Effector memory CD8-positive, alpha-beta T cell (primary cell): Measurements from ENCODE around the gene PABPN1L.

Experiments used
- ATAC-seq: fragments of 150-1000 bp; cut with Tn5 transposase; replicated peaks from 2 replicates; pipeline ENCODE4 v1.10.0; 2021; ENCODE audit warnings: mild to moderate bottlenecking, moderate library complexity
- DNase-seq, 3 experiments: peaks; one replicate each; pipeline ENCODE4 v3.0.0; 2021
- H3K27ac Mint-ChIP-seq, 2 donors: one replicate each; pipeline ENCODE4 v1.8.0; 2022; ENCODE audit warnings: mild to moderate bottlenecking in 2 of 2, mixed read lengths in 2 of 2, moderate library complexity in 2 of 2
- H3K27me3 Mint-ChIP-seq, 2 donors: one replicate each; pipeline ENCODE4 v1.8.0; 2022; ENCODE audit warnings: mixed read lengths in 2 of 2
- H3K36me3 Mint-ChIP-seq: one replicate; pipeline ENCODE4 v1.8.0; 2022; ENCODE audit warnings: mild to moderate bottlenecking, moderate library complexity, mixed read lengths; ENCODE audit not compliant: insufficient read depth
- H3K4me1 Mint-ChIP-seq, 2 donors: one replicate each; pipeline ENCODE4 v1.8.0; 2022; ENCODE audit warnings: low read depth in 2 of 2, mixed read lengths in 2 of 2
- H3K4me3 Mint-ChIP-seq, 2 donors: one replicate each; pipeline ENCODE4 v1.8.0; 2022; ENCODE audit warnings: mild to moderate bottlenecking in 2 of 2, mixed read lengths in 2 of 2, moderate library complexity in 2 of 2
- H3K9me3 Mint-ChIP-seq, 2 donors: one replicate each; pipeline ENCODE4 v1.8.0; 2022; ENCODE audit warnings: mixed read lengths in 2 of 2

PABPN1L gene

DNA sequence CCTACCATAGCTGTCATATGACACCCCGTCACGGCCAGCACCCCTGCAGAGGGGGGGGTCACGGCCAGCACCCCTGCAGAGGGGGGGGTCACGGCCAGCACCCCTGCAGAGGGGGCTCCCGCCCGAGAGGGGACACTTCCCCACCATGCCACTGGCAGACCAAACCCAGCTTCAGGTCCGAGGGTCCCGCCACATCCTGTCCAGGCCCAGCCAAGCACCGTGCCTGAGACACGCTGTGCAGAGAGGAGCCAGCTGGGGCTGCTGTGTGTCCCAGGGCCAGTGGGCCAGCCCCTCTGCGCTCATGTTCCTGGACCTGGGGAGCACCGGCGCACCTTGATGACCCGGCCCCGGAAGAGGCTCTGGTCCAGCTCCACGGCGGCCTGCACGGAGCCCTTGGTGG lies 1.9 kb downstream of the PABPN1L start:
- Mint-ChIP-seq H3K4me3 (no peak overlapping the region), H3K27ac (no peak overlapping the region), H3K27me3 (peaks cover 10 to 12% of the 10 kb centered on the region in 2 donors), H3K9me3 (no peaks in the 10 kb centered on the region), H3K36me3 (peaks cover 7% of the 10 kb centered on the region), H3K4me1 (peaks cover 0 to 2% of the 10 kb centered on the region in 2 donors)
- ATAC-seq (no peak), DNase-seq (no peak)

DNA sequence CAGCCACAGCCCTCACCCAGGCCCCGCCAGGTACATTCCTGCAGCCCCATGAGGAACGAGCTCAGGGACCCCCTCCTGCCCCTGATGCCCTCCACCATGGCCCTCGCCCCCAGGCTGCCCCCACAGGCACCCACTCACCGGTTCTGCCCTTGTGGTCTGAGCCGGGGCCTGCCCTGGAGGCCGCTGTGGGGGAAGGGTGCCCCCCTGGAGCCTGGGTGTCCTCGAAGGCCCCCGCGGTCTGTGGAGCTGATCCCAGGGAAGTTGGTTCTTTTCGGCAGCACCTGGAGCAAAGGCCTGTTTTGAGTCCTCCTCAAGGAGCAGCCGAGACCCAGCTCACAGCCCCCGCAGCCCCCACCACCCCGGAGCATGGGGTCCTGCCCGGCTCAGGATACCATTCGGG lies 2.4 kb downstream of the PABPN1L start:
- ATAC-seq = no peak
- H3K27ac Mint-ChIP-seq = no peak overlapping the region
- H3K9me3 Mint-ChIP-seq = no peaks in the 10 kb centered on the region
- H3K36me3 Mint-ChIP-seq = peaks cover 7% of the 10 kb centered on the region
- H3K4me1 Mint-ChIP-seq = peaks cover 0 to 2% of the 10 kb centered on the region in 2 donors
- DNase-seq = no peak
- H3K27me3 Mint-ChIP-seq = peaks cover 6 to 8% of the 10 kb centered on the region in 2 donors
- H3K4me3 Mint-ChIP-seq = no peak overlapping the region

DNA sequence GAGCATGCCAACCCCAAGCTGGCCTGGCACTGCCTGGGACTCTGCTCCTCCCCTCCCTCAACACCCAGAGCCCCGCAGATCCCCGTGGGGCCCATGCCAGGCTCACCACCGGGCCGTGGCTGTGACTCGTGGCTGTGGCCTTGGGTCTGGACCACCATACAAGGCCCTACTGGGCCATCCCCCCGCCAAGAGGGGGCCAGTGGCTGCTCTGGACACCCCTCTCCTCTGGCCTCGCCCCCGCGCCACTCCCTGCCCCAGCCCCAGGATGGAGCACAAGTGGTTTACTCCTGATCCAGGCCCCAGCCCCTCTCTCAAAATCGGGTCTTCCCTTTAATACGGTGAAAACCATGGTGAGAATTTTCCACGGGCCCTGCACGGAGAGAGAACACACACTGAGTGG lies 3.0 kb downstream of the PABPN1L start:
- ATAC-seq = no peak
- Mint-ChIP-seq H3K4me1 (peaks cover 2 to 4% of the 10 kb centered on the region in 2 donors), H3K27ac (no peak overlapping the region), H3K9me3 (no peaks in the 10 kb centered on the region), H3K4me3 (no peak overlapping the region), H3K27me3 (peaks cover under 1 to 3% of the 10 kb centered on the region in 2 donors), H3K36me3 (peaks cover 7% of the 10 kb centered on the region)
- DNase-seq = no peak

DNA sequence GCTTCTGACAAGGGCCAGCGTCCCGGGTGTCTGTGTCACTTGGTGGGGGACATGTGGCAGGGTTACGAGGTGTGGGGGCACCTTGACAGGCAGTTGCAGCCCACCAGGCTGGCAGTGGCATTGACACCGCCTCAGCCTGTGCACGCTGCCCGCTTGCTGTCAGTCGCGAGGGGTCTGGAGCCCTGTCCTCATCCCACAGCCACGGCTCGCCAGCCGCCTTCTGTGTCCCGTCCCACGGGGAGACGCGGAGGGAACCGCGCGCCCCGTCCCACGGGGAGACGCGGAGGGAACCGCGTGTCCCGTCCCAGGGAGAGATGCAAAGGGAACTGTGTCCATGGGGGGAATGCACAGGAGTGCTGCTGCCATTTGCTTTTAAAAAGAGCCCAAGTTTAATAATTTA lies 3.5 kb downstream of the PABPN1L start:
- Mint-ChIP-seq H3K27me3 (no peaks in the 10 kb centered on the region), H3K27ac (no peak overlapping the region), H3K4me3 (no peak overlapping the region), H3K4me1 (peaks cover 7 to 9% of the 10 kb centered on the region in 2 donors), H3K9me3 (no peaks in the 10 kb centered on the region), H3K36me3 (peaks cover 8% of the 10 kb centered on the region)
- no peak for DNase-seq
- ATAC-seq = no peak

DNA sequence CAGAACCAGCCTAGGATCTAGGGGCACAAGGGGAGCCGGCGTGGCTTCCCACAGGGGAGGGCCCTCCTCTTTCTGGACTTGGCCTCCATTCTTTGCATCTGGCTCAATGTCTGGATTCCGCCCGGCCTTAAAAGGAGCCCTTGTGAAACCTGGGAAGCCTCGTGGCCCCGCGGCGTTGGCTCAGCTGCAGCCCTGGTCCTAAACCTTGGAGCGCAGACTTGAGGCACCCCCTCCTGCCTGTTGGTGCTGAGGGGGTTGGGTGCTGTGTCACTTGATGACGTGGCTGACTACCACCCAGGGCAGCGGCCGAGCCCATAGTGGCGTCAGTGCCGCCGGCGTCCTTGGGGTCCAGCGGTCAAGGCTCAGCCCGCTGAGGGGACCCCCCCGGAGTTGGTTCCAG lies 5.1 kb downstream of the PABPN1L start:
- no peak for ATAC-seq
- Mint-ChIP-seq H3K4me3 (no peak overlapping the region), H3K36me3 (peaks cover 21% of the 10 kb centered on the region)

DNA sequence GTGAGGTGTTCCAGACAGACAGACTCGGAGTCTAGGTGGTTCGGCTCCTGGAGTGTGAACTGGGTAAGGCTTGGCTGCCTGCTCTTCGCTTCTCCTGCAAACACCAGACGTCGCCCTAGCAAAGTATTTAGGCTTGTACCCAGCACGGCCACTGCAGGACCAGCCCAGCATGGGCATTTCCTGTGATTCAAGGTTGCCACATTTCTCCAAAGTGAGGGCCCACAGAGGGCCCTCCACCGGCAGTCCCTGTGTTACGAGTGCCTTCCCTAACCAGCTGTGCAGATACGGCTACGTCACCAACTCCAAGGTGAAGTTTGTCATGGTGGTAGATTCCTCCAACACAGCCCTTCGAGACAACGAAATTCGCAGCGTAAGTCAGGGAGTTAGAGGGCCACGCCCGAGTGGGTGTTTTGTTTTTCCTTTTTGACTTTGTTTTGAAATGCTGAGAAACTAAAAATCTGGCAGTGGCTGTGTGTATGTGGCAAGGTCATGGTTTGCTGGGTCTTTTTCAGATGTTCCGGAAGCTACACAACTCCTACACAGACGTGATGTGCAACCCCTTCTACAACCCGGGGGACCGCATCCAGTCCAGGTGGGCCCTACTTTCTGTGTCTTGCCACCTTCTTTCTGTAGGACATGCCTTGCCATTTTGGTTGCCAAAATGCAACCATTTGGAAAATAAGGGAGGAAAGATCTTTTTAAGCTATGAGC lies 6.9 kb downstream of the PABPN1L start:
- H3K27ac Mint-ChIP-seq = no peak overlapping the region
- H3K36me3 Mint-ChIP-seq = peaks cover 21% of the 10 kb centered on the region
- H3K4me3 Mint-ChIP-seq = no peak overlapping the region
- H3K9me3 Mint-ChIP-seq = no peaks in the 10 kb centered on the region
- ATAC-seq (no peak), DNase-seq (no peak)
- H3K4me1 Mint-ChIP-seq = peaks cover 21% of the 10 kb centered on the region in 2 donors
- H3K27me3 Mint-ChIP-seq = no peaks in the 10 kb centered on the region

More for the DNA sequence above, 5.1 kb downstream of the PABPN1L start:
- no peak for DNase-seq
- no peak overlapping the region for H3K27ac Mint-ChIP-seq
- no peaks in the 10 kb centered on the region for H3K27me3 Mint-ChIP-seq
- H3K9me3 Mint-ChIP-seq = no peaks in the 10 kb centered on the region
- peaks cover 13 to 15% of the 10 kb centered on the region in 2 donors for H3K4me1 Mint-ChIP-seq

DNA sequence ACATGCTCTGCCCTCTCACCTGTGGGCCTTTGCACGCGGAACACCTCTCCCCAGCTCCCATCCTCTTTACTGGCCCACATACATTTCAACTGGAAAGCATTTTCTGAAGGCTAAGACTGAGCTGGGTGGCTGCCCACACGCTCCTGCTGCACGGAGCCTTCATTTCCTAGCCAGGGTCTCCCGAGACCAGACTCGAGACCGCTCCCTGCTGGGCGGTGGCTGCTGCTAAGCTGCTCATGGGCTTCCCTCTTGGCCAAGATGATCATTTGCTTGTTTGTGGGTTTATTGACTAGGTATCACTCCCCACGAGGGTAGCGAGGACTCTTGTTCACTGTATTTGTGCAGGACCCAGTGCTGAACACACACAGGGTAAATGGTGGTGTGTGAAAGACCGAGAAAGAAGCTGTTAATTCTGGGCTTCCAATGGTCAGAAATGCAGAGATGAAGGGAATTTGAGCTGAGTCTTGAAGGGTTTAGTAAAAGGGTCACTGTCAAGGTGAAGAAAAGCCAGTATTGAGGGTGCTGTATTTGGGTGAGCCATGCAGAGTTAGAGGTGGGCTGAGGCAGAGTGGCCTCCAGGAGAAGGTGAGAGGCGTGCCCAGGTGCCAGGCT lies 8.6 kb downstream of the PABPN1L start:
- no peaks in the 10 kb centered on the region for H3K9me3 Mint-ChIP-seq
- H3K27ac Mint-ChIP-seq = peak overlapping the region; percentile 82 to 93
- ATAC-seq (peak; percentile 54), DNase-seq (peak; percentile 62 to 65 (median 64))
- H3K27me3 Mint-ChIP-seq = no peaks in the 10 kb centered on the region
- peaks cover 21% of the 10 kb centered on the region in 2 donors for H3K4me1 Mint-ChIP-seq
- peak overlapping the region; percentile 96 to 98 for H3K4me3 Mint-ChIP-seq
- peaks cover 21% of the 10 kb centered on the region for H3K36me3 Mint-ChIP-seq

DNA sequence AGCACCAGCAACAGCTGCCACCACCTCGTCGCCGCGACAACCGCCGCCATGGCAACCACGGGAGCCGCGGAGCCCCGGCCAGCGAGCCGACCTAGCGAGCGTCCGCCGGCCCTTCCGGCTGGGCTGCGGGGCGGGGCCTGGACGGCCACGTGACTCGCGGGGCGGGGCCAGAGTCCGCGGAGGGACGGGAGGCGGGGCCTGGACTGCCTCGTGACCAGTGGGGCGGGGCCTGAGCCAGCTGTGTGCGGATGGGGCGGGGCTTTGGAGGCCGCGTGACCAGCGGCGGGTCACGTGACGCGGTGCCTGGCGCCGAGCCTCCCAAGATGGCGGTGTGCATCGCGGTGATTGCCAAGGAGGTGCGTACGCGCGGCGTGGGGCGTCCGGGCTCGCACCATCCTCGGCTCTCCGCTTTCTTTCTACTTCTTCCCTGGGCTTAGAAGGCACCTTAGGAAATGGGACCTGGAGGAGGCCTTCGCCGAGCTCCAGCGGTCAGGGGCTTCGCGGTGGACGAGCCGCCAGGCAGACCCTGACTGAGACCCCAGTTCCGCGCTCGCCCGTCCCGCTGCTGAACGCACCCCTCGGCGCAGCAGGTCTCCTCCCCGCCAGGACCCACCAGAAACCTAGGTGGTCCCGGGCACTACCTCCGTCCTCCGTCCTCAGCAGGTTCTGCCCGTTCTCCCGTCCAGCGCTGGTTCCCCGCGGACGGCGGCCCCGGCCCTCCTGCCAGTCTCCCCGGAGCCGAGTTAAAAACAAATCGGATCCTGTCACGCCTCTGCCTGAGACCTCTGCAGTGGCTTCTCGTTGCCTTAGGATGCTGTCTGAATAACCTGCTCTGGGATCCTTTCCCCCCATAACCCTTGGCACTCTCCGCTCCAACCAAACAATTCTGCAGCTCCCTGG lies 9.4 kb downstream of the PABPN1L start, which contains the start of the genes GALNS and TRAPPC2L:
GALNS (minus strand) TSS at position 120 of the 900 bp plus-strand sequence; CDS start at position 50, 70 bp downstream.
TRAPPC2L (plus strand) TSS at position 300 of the 900 bp plus-strand sequence; CDS start at position 324, 24 bp downstream.
- peak within 1 kb of the TSS; percentile 82 to 93 for H3K27ac Mint-ChIP-seq
- peak within 1 kb of the TSS; percentile 96 to 98 for H3K4me3 Mint-ChIP-seq
- ATAC-seq (peak; percentile 86), DNase-seq (peak; percentile 99)
- H3K9me3 Mint-ChIP-seq = no peaks in the 10 kb centered on the region
- no peaks in the 10 kb centered on the region for H3K27me3 Mint-ChIP-seq
- peaks cover 21 to 22% of the 10 kb centered on the region in 2 donors for H3K4me1 Mint-ChIP-seq
- peaks cover 18% of the 10 kb centered on the region for H3K36me3 Mint-ChIP-seq

DNA sequence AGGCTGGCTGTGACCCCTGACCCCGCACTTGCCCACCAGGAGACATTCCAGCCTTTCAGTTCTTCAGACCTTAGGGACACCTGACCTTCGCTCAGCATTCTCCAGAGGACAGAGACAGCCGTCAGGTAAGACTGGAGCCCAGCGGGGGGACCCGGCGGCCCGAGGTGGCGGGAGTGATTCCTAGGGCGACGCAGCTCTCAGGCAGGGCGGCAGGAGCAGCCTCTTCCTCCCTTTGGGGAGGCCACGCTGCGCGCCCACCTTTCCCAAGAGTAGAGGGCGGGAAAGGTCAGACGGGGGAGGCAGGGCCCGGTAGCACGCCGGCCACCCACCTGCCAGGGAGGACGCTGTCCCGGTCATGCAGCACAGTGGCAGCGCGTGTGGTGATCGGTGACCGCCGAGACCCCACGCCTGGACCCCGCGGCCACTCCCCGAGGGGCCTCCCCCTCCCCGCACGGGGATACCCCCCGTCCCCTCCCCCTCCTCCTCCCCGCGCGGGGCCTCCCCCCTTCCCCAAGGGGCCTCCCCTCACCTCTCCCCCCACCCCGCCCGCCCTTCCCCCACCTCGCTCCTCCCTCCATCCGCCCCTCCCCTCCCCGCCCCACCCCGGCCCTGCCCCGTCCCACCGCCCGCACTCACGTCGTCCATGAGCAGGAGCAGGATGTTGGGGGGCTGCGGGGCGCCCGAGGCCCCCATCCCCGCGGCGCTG lies 10.2 kb downstream of the PABPN1L start:
- Mint-ChIP-seq H3K9me3 (no peaks in the 10 kb centered on the region), H3K36me3 (peaks cover 19% of the 10 kb centered on the region), H3K4me3 (peak overlapping the region; percentile 96 to 98), H3K27ac (peak overlapping the region; percentile 35 to 93), H3K27me3 (no peaks in the 10 kb centered on the region), H3K4me1 (peaks cover 21 to 23% of the 10 kb centered on the region in 2 donors)
- peak; percentile 54 for ATAC-seq
- DNase-seq = peak; percentile 7 to 27 (median 8)

DNA sequence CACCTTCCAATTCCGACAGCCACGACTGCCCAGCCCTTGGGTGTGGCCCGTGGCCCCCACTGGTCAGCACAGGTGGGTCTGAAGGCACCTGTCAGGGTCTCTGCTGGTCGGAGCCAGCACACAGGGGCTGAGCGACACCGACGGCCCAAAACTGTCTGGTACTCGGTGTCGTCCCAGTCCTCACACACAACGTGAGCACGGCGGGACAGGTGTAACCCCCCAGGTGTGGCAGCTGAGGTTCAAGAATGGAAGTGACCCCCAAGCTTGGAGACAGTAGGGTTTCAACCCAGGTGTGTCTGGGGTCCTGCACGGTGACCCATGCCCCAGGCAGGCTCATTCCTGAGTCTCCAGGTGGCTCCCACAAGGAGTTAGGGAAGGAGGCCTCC lies 10.7 kb downstream of the PABPN1L start:
- H3K27ac Mint-ChIP-seq = peak overlapping the region; percentile 35
- peaks cover 21 to 23% of the 10 kb centered on the region in 2 donors for H3K4me1 Mint-ChIP-seq
- no peaks in the 10 kb centered on the region for H3K9me3 Mint-ChIP-seq
- peak overlapping the region; percentile 72 to 77 for H3K4me3 Mint-ChIP-seq
- ATAC-seq = no peak
- no peaks in the 10 kb centered on the region for H3K27me3 Mint-ChIP-seq
- no peak for DNase-seq
- H3K36me3 Mint-ChIP-seq = peaks cover 20% of the 10 kb centered on the region

DNA sequence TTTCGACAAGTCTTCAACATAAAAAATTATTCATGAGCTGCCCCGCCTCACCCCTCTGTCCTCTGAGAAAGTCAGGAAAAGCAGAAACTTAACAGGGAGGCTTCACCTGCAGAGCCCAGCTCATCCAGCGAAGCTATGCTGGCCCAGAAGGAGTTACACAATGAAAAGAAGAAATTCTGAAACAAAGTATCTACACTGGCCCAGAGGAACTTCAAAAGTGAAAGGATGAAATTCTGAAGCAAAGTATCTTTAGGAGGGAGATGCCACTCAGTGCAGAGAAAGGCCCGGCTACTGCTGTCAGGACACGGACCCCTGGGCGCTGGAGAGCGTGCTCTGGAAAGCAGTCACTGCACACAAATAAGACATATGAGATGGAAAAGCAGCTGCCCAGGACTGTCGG lies 11.3 kb downstream of the PABPN1L start:
- H3K36me3 Mint-ChIP-seq = peaks cover 21% of the 10 kb centered on the region

DNA sequence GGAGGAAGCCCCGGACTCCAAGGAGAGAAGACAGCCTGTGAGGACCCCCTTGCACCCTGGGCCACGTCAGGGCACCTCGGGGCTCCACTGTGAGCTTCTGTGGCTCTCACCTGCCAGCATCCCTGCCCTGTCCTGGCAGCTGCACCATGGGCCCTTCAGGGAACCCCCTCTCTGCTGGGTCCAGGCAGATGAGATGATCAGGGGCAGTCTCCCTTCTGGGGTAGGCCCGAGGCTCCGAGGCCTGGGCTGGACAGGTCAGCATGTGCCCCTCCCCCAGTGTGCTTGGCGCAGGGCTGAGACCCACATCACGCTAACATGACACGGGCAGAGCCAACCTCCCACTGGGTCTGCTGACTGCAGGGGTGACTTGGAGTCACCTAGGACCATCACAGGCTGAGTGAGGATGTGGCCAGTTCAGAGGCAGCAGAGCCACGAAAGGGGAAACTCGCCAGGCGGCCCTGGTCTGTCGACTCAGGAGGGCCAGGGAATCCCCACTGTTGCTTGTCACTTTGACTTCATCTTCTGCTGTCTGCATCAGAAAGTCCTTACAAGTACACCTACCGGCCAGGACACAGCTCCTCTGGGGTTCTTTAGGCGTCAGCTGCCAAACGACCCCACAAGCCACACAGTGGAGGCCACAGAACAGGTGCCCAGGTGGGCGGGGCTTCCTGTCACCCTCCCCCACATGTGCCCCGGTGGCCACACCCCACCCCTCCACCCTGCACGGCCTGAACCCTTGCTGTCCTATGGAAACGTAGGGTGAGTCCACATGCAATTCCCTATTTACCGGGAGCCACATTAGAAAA lies 12.0 kb downstream of the PABPN1L start:
- peak; percentile 16 to 29 (median 23) for DNase-seq
- peak overlapping the region; percentile 16 to 77 for H3K27ac Mint-ChIP-seq
- H3K27me3 Mint-ChIP-seq = no peaks in the 10 kb centered on the region
- no peaks in the 10 kb centered on the region for H3K9me3 Mint-ChIP-seq
- peak overlapping the region; percentile 72 to 77 for H3K4me3 Mint-ChIP-seq
- peaks cover 20 to 21% of the 10 kb centered on the region in 2 donors for H3K4me1 Mint-ChIP-seq
- peak; percentile 16 for ATAC-seq
- peaks cover 22% of the 10 kb centered on the region for H3K36me3 Mint-ChIP-seq

More for the DNA sequence above, 11.3 kb downstream of the PABPN1L start:
- Mint-ChIP-seq H3K27ac (peak overlapping the region; percentile 16 to 77), H3K4me1 (peaks cover 20 to 21% of the 10 kb centered on the region in 2 donors), H3K9me3 (no peaks in the 10 kb centered on the region), H3K27me3 (no peaks in the 10 kb centered on the region), H3K4me3 (peak overlapping the region; percentile 72 to 77)
- DNase-seq = no peak
- no peak for ATAC-seq
